CD4-positive, alpha-beta memory T cell (primary cell): ENCODE data around the gene HTD2. TPM values are rescaled to one million over a fixed set of nuclear protein-coding genes. Genes with fewer than 3 reads are reported as not detected.
A peak's percentile ranks its signal among the peaks of the same experiment; 100 is the strongest.

Experiments
- CTCF ChIA-PET: fragments of 350-600 bp; sonication (Branson Sonifier 250); formaldehyde crosslinking; loops from one replicate; lab custom pipeline; 2021; ENCODE audit warnings: inconsistent platforms; ENCODE audit not compliant: partially characterized antibody; lab: Charles Lee
- POLR2A ChIA-PET: fragments of 350-600 bp; sonication (Branson Sonifier 250); formaldehyde crosslinking; loops from one replicate; lab custom pipeline; 2021; ENCODE audit not compliant: partially characterized antibody; lab: Charles Lee
- DNase-seq, 5 donors: peaks; one replicate each; pipeline versions ENCODE4 v3.0.0 to v3.0.0-alpha.2; 2020 to 2022; ENCODE audit warnings: mixed read lengths in 1 of 5
- H3K27ac ChIP-seq: one replicate; pipeline ENCODE4 v1.7.0; 2013; ENCODE audit warnings: low read depth, low read length
- H3K27me3 ChIP-seq: 2 replicates; pipeline ENCODE4 v1.7.0; 2013; ENCODE audit warnings: mild to moderate bottlenecking, low read length, moderate library complexity; ENCODE audit not compliant: insufficient read depth
- H3K36me3 ChIP-seq: 2 replicates; pipeline ENCODE4 v1.7.0; 2013; ENCODE audit warnings: mild to moderate bottlenecking, low read length, moderate library complexity; ENCODE audit not compliant: insufficient read depth
- H3K4me1 ChIP-seq: 2 replicates; pipeline ENCODE4 v1.7.0; 2013; ENCODE audit warnings: mild to moderate bottlenecking, low read length, moderate library complexity; ENCODE audit not compliant: insufficient read depth
- H3K4me3 ChIP-seq, 2 donors: one replicate each; pipeline ENCODE4 v1.7.0; 2013; ENCODE audit warnings: low read length in 2 of 2, mild to moderate bottlenecking in 1 of 2
- H3K9me3 ChIP-seq, 2 donors: one replicate each; pipeline ENCODE4 v1.7.0; 2013; ENCODE audit warnings: low read length in 2 of 2, control low read depth in 1 of 2; ENCODE audit not compliant: control insufficient read depth in 1 of 2
- H3K27ac Mint-ChIP-seq, 7 donors: one replicate each; pipeline ENCODE4 v1.8.0; 2020 to 2021; ENCODE audit warnings: mixed read lengths in 7 of 7, mild to moderate bottlenecking in 6 of 7, inconsistent platforms in 3 of 7, moderate library complexity in 3 of 7
- H3K27me3 Mint-ChIP-seq, 2 donors: one replicate each; pipeline ENCODE4 v1.8.0; 2020 to 2021; ENCODE audit warnings: mixed read lengths in 2 of 2
- H3K36me3 Mint-ChIP-seq, 2 donors: one replicate each; pipeline ENCODE4 v1.8.0; 2020 to 2021; ENCODE audit warnings: mixed read lengths in 2 of 2, inconsistent platforms in 1 of 2, mild to moderate bottlenecking in 1 of 2
- H3K4me1 Mint-ChIP-seq, 4 donors: one replicate each; pipeline ENCODE4 v1.8.0; 2020 to 2021; ENCODE audit warnings: mixed read lengths in 4 of 4, mild to moderate bottlenecking in 1 of 4
- H3K4me3 Mint-ChIP-seq, 8 donors: one replicate each; pipeline ENCODE4 v1.8.0; 2020 to 2021; ENCODE audit warnings: mixed read lengths in 8 of 8, mild to moderate bottlenecking in 7 of 8, moderate library complexity in 6 of 8, inconsistent platforms in 3 of 8
- H3K9me3 Mint-ChIP-seq, 8 donors: one replicate each; pipeline ENCODE4 v1.8.0; 2020 to 2021; ENCODE audit warnings: mixed read lengths in 8 of 8, mild to moderate bottlenecking in 5 of 8, inconsistent platforms in 3 of 8, moderate library complexity in 1 of 8
- intact Hi-C: fragments of 100-400 bp; cut with micrococcal nuclease; formaldehyde crosslinking; loops from one replicate; pipeline ENCODE4 v1.15.1; 2023
- polyA plus RNA-seq, 2 donors: library from polyadenylated mRNA; unstranded; fragments of 300-500 nt; fragmentation: Illumina TruSeq; gene quantifications; one replicate each; pipeline ENCODE4 v1.2.3, GENCODE V29; 2021
- total RNA-seq, 2 experiments: library from RNA; stranded (reverse); gene quantifications; one replicate each; pipeline ENCODE4 v1.2.3, GENCODE V29; 2021

HTD2 gene
- total RNA-seq (10 to 100 TPM in 1 of 2 experiments, 1 to 10 TPM in 1; 9.2 to 10.5 TPM), polyA plus RNA-seq (10 to 100 TPM; 25.1 to 28.8 TPM)

- Histone ChIP-seq H3K9me3 (no peaks in the 10 kb centered on the region), H3K4me3 (peak within 1 kb of the TSS; percentile 79 to 80), H3K36me3 (peaks cover 1% of the 10 kb centered on the region), H3K4me1 (peaks cover 27% of the 10 kb centered on the region), H3K27me3 (no peaks in the 10 kb centered on the region), H3K27ac (peak within 1 kb of the TSS; percentile 93)
- Mint-ChIP-seq H3K27me3 (peaks cover 3 to 8% of the 10 kb centered on the region in 2 donors), H3K4me3 (peak within 1 kb of the TSS; percentile 96 to 100 (median 98)), H3K4me1 (peaks cover 23 to 37% (median 30%) of the 10 kb centered on the region in 4 donors), H3K9me3 (peaks cover 0 to 9% (median 5%) of the 10 kb centered on the region in 8 donors), H3K36me3 (peaks cover 7 to 26% of the 10 kb centered on the region in 2 donors), H3K27ac (peak within 1 kb of the TSS; percentile 96 to 100 (median 100))
- intact Hi-C loops, result loop anchor here (1.0 to 5.0 kb wide), 10 partner anchors 15 to 1624 kb away; partner anchors contain the start of genes ABHD6, FLNB, KCTD6 and PDHB
- peak; percentile 97 to 99 (median 98) for DNase-seq
- CTCF ChIA-PET, result interaction anchor here (0.6 to 5.9 kb wide), 51 partner anchors 10 to 1424 kb away, joined by 3 to 89 read pairs (median 5); partner anchors contain the start of genes ABHD6, FLNB, KCTD6 and PDHB
- POLR2A ChIA-PET, result interaction anchor here (0.6 to 4.0 kb wide), 24 partner anchors 10 to 1078 kb away, joined by 3 to 40 read pairs (median 4); partner anchors contain the start of genes ABHD6, APPL1, ARF4 and FLNB
Measured at GRCh38 chr3:58305882-58306711, at the start of gene HTD2, which contains the start of gene RPP14. HTD2 (plus strand) TSS chr3:58306520; CDS start chr3:58317614, 11,094 bp downstream. RPP14 (plus strand) TSS chr3:58306245; CDS start chr3:58310330, 4,085 bp downstream.

GRCh38 chr3:58258392-58259055, 47.8 kb upstream of the HTD2 start:
- DNase-seq, result no peak
- H3K27ac Mint-ChIP-seq, result peak overlapping the region in 1 of 7 donors; percentile 12
- Histone ChIP-seq H3K9me3 (no peaks in the 10 kb centered on the region), H3K36me3 (no peaks in the 10 kb centered on the region), H3K4me3 (no peak overlapping the region), H3K4me1 (no peaks in the 10 kb centered on the region), H3K27ac (no peak overlapping the region), H3K27me3 (no peaks in the 10 kb centered on the region)
- CTCF ChIA-PET, result no interaction called here
- no peak overlapping the region for H3K4me3 Mint-ChIP-seq
- peaks cover 17 to 31% of the 10 kb centered on the region in 2 donors for H3K36me3 Mint-ChIP-seq
- no peaks in the 10 kb centered on the region for H3K27me3 Mint-ChIP-seq
- peaks cover 0 to 2% (median 0%) of the 10 kb centered on the region in 8 donors for H3K9me3 Mint-ChIP-seq
- intact Hi-C loops, result no loop called here
- peaks cover 0 to 4% (median 0%) of the 10 kb centered on the region in 4 donors for H3K4me1 Mint-ChIP-seq
- POLR2A ChIA-PET, result interaction anchor here (1.0 kb wide), 1 partner anchor 20 kb away, joined by 5 read pairs; no protein-coding TSS in a partner anchor

- Histone ChIP-seq H3K27me3 (no peaks in the 10 kb centered on the region), H3K27ac (no peak overlapping the region), H3K4me3 (no peak overlapping the region), H3K36me3 (no peaks in the 10 kb centered on the region), H3K4me1 (no peaks in the 10 kb centered on the region), H3K9me3 (no peaks in the 10 kb centered on the region)
- H3K9me3 Mint-ChIP-seq, result peaks cover 0 to 2% (median 0%) of the 10 kb centered on the region in 8 donors
- H3K4me1 Mint-ChIP-seq, result peaks cover 0 to 4% (median 0%) of the 10 kb centered on the region in 4 donors
- CTCF ChIA-PET, result no interaction called here
- H3K27ac Mint-ChIP-seq, result no peak overlapping the region
- no peak for DNase-seq
- no peaks in the 10 kb centered on the region for H3K27me3 Mint-ChIP-seq
- no peak overlapping the region for H3K4me3 Mint-ChIP-seq
- POLR2A ChIA-PET, result no interaction called here
- peaks cover 17 to 31% of the 10 kb centered on the region in 2 donors for H3K36me3 Mint-ChIP-seq
- intact Hi-C loops, result no loop called here
Measured at GRCh38 chr3:58260261-58260731, 46.0 kb upstream of the HTD2 start.

GRCh38 chr3:58260733-58261132, 45.6 kb upstream of the HTD2 start:
- Mint-ChIP-seq H3K27me3 (no peaks in the 10 kb centered on the region), H3K36me3 (peaks cover 17 to 34% of the 10 kb centered on the region in 2 donors), H3K27ac (no peak overlapping the region), H3K4me1 (peaks cover 0 to 4% (median 0%) of the 10 kb centered on the region in 4 donors), H3K4me3 (no peak overlapping the region), H3K9me3 (peaks cover 0 to 2% (median 0%) of the 10 kb centered on the region in 8 donors)
- intact Hi-C loops, result no loop called here
- no peak for DNase-seq
- no peaks in the 10 kb centered on the region for H3K27me3 ChIP-seq
- H3K4me3 ChIP-seq, result no peak overlapping the region
- ChIA-PET CTCF (no interaction called here), POLR2A (no interaction called here)
- H3K36me3 ChIP-seq, result no peaks in the 10 kb centered on the region
- no peaks in the 10 kb centered on the region for H3K9me3 ChIP-seq
- no peak overlapping the region for H3K27ac ChIP-seq
- no peaks in the 10 kb centered on the region for H3K4me1 ChIP-seq

GRCh38 chr3:58261954-58262666, 44.2 kb upstream of the HTD2 start:
- H3K4me1 ChIP-seq, result no peaks in the 10 kb centered on the region
- ChIA-PET CTCF (no interaction called here), POLR2A (no interaction called here)
- peaks cover 0 to 2% (median 0%) of the 10 kb centered on the region in 4 donors for H3K4me1 Mint-ChIP-seq
- no peak overlapping the region for H3K4me3 ChIP-seq
- peaks cover 0 to 2% (median 0%) of the 10 kb centered on the region in 8 donors for H3K9me3 Mint-ChIP-seq
- H3K4me3 Mint-ChIP-seq, result no peak overlapping the region
- no peaks in the 10 kb centered on the region for H3K27me3 Mint-ChIP-seq
- intact Hi-C loops, result no loop called here
- no peak overlapping the region for H3K27ac ChIP-seq
- H3K27ac Mint-ChIP-seq, result no peak overlapping the region
- no peaks in the 10 kb centered on the region for H3K9me3 ChIP-seq
- no peak for DNase-seq
- no peaks in the 10 kb centered on the region for H3K27me3 ChIP-seq
- H3K36me3 Mint-ChIP-seq, result peaks cover 17 to 29% of the 10 kb centered on the region in 2 donors
- no peaks in the 10 kb centered on the region for H3K36me3 ChIP-seq

GRCh38 chr3:58266577-58266976, 39.7 kb upstream of the HTD2 start:
- H3K27ac ChIP-seq, result no peak overlapping the region
- Mint-ChIP-seq H3K4me1 (no peaks in the 10 kb centered on the region), H3K27ac (no peak overlapping the region), H3K27me3 (no peaks in the 10 kb centered on the region), H3K9me3 (no peaks in the 10 kb centered on the region), H3K36me3 (peaks cover 15 to 22% of the 10 kb centered on the region in 2 donors), H3K4me3 (no peak overlapping the region)
- no peak overlapping the region for H3K4me3 ChIP-seq
- no peaks in the 10 kb centered on the region for H3K27me3 ChIP-seq
- ChIA-PET POLR2A (no interaction called here), CTCF (no interaction called here)
- H3K4me1 ChIP-seq, result no peaks in the 10 kb centered on the region
- no peaks in the 10 kb centered on the region for H3K36me3 ChIP-seq
- H3K9me3 ChIP-seq, result no peaks in the 10 kb centered on the region
- DNase-seq, result no peak
- intact Hi-C loops, result no loop called here
